Activated CD8-positive, alpha-beta T cell treated with anti-CD3 and anti-CD28 coated beads for 36 hours (primary cell): ENCODE results near the gene MRTO4. TPM values are rescaled to one million over a fixed set of nuclear protein-coding genes. Genes with fewer than 3 reads are reported as not detected.
A peak's percentile ranks its signal among the peaks of the same experiment; 100 is the strongest.
"Not testable (repeated sequence)": the region's sequence is repeated elsewhere in the genome, so short reads cannot be mapped to it uniquely, and the experiment has no call there.

Experiments
- ATAC-seq: fragments of 200-7000 bp; cut with Tn5 transposase; one replicate; pipeline ENCODE4 v1.10.0; 2021; ENCODE audit warnings: mild to moderate bottlenecking, moderate library complexity
- CTCF ChIA-PET: fragments of 350-600 bp; sonication (Branson Sonifier 250); formaldehyde crosslinking; loops from one replicate; lab custom pipeline; 2021; ENCODE audit warnings: antibody characterized with exemption; lab: Charles Lee
- POLR2A ChIA-PET: fragments of 350-600 bp; sonication (Branson Sonifier 250); formaldehyde crosslinking; loops from one replicate; lab custom pipeline; 2021; ENCODE audit warnings: antibody characterized with exemption; lab: Charles Lee
- DNase-seq: peaks from one replicate; pipeline ENCODE4 v3.0.0-alpha.2; 2020
- H3K27ac Mint-ChIP-seq: one replicate; pipeline ENCODE4 v1.8.0; 2021; ENCODE audit warnings: mild to moderate bottlenecking, mixed read lengths
- H3K27me3 Mint-ChIP-seq: one replicate; pipeline ENCODE4 v1.8.0; 2021; ENCODE audit warnings: mixed read lengths
- H3K36me3 Mint-ChIP-seq: one replicate; pipeline ENCODE4 v1.8.0; 2021; ENCODE audit warnings: low read depth, mixed read lengths
- H3K4me1 Mint-ChIP-seq: one replicate; pipeline ENCODE4 v1.8.0; 2021; ENCODE audit warnings: low read depth, mixed read lengths
- H3K4me3 Mint-ChIP-seq: one replicate; pipeline ENCODE4 v1.8.0; 2021; ENCODE audit warnings: mild to moderate bottlenecking, moderate library complexity, mixed read lengths
- H3K9me3 Mint-ChIP-seq: one replicate; pipeline ENCODE4 v1.8.0; 2021; ENCODE audit warnings: mixed read lengths
- intact Hi-C: fragments of 100-400 bp; cut with micrococcal nuclease; formaldehyde crosslinking; loops from one replicate; pipeline ENCODE4 v1.10.0; 2022
- total RNA-seq, 2 experiments: library from RNA; stranded (reverse); gene quantifications; one replicate each; pipeline ENCODE4 v1.2.3, GENCODE V29; 2021
- TF ChIP-seq, protein P1 (sequence below): fragments of 200-600 bp; IDR thresholded peaks from one replicate; pipeline ENCODE4 v1.8.0; 2022; ENCODE audit warnings: antibody characterized with exemption, mild to moderate bottlenecking

Gene MRTO4
- total RNA-seq, 2 experiments from 2014 or later = 90.9 to 93.4 TPM

DNA sequence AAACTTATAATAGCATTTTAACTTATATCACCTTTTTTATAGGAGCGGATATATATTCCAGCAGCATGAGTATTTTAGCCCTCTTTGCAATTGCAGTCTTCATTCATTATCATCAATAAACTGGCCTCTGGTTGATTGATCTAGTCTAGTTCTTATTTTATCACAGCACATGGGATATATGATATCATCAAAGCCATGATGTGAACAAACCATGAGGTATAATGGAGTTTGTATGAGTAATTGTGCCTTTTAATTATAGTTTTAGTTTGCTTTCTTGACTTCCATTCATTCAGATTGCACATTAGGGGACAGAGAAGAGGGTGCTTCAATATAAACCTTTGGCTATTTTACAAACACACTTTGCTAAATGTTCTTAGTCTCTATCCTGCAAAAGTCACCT lies 38.0 kb upstream of the MRTO4 start:
- ChIA-PET CTCF (no interaction called here), POLR2A (no interaction called here)
- peaks cover 47% of the 10 kb centered on the region for H3K36me3 Mint-ChIP-seq
- DNase-seq (no peak), ATAC-seq (no peak)
- H3K9me3 Mint-ChIP-seq = no peaks in the 10 kb centered on the region
- intact Hi-C loops = no loop called here
- H3K27me3 Mint-ChIP-seq = no peaks in the 10 kb centered on the region
- peak overlapping the region; percentile 3 for H3K4me3 Mint-ChIP-seq
- peaks cover 35% of the 10 kb centered on the region for H3K4me1 Mint-ChIP-seq
- peak overlapping the region; percentile 56 for H3K27ac Mint-ChIP-seq
- TF ChIP-seq, protein P1, sequence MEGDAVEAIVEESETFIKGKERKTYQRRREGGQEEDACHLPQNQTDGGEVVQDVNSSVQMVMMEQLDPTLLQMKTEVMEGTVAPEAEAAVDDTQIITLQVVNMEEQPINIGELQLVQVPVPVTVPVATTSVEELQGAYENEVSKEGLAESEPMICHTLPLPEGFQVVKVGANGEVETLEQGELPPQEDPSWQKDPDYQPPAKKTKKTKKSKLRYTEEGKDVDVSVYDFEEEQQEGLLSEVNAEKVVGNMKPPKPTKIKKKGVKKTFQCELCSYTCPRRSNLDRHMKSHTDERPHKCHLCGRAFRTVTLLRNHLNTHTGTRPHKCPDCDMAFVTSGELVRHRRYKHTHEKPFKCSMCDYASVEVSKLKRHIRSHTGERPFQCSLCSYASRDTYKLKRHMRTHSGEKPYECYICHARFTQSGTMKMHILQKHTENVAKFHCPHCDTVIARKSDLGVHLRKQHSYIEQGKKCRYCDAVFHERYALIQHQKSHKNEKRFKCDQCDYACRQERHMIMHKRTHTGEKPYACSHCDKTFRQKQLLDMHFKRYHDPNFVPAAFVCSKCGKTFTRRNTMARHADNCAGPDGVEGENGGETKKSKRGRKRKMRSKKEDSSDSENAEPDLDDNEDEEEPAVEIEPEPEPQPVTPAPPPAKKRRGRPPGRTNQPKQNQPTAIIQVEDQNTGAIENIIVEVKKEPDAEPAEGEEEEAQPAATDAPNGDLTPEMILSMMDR = no peak

GRCh38 chr1:19216585-19216984 lies 35.0 kb upstream of the MRTO4 start:
- H3K4me3 Mint-ChIP-seq, DNase-seq, H3K27me3 Mint-ChIP-seq, ATAC-seq, H3K9me3 Mint-ChIP-seq, intact Hi-C loops: not testable (repeated sequence)
- POLR2A ChIA-PET = interaction anchor here (1.1 kb wide), 1 partner anchor 15 kb away, joined by 3 read pairs; no protein-coding TSS in a partner anchor
- Mint-ChIP-seq H3K27ac (peak overlapping the region; percentile 50), H3K4me1 (peaks cover 36% of the 10 kb centered on the region), H3K36me3 (peaks cover 54% of the 10 kb centered on the region)
- CTCF ChIA-PET = interaction anchor here (0.8 to 2.6 kb wide), 3 partner anchors 9 to 20 kb away, joined by 3 to 8 read pairs (median 4); no protein-coding TSS in a partner anchor

DNA sequence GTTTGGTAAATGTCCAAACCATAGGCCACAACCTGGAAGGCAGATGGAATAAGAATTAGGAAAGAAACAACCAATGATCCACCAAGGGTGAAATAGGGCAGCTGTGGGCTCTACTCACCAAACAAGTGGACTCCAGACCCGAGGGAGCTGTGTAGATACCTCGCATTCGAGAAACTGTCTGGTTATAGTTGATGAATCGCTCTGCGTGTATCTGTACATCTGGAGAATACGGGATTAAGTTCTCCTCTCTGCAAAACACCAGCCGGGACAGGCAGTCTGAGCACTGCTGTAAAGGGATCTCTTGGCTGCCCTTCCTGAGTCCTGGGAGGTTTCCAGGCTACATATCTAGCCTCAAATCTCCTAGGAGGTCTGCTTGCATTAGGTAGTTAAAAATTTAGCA lies 32.2 kb upstream of the MRTO4 start:
- Mint-ChIP-seq H3K27me3 (no peaks in the 10 kb centered on the region), H3K4me1 (peaks cover 12% of the 10 kb centered on the region), H3K27ac (peak overlapping the region; percentile 63), H3K36me3 (peaks cover 54% of the 10 kb centered on the region), H3K4me3 (no peak overlapping the region), H3K9me3 (no peaks in the 10 kb centered on the region)
- intact Hi-C loops = no loop called here
- DNase-seq (no peak), ATAC-seq (no peak)
- TF ChIP-seq, protein P1 = no peak
- ChIA-PET POLR2A (interaction anchor here (0.7 to 3.5 kb wide), 5 partner anchors 8 to 26 kb away, joined by 3 to 19 read pairs (median 3); partner anchors contain the start of gene UBR4), CTCF (interaction anchor here (1.0 to 1.3 kb wide), 3 partner anchors 8 to 210 kb away, joined by 3 to 4 read pairs (median 3); no protein-coding TSS in a partner anchor)

DNA sequence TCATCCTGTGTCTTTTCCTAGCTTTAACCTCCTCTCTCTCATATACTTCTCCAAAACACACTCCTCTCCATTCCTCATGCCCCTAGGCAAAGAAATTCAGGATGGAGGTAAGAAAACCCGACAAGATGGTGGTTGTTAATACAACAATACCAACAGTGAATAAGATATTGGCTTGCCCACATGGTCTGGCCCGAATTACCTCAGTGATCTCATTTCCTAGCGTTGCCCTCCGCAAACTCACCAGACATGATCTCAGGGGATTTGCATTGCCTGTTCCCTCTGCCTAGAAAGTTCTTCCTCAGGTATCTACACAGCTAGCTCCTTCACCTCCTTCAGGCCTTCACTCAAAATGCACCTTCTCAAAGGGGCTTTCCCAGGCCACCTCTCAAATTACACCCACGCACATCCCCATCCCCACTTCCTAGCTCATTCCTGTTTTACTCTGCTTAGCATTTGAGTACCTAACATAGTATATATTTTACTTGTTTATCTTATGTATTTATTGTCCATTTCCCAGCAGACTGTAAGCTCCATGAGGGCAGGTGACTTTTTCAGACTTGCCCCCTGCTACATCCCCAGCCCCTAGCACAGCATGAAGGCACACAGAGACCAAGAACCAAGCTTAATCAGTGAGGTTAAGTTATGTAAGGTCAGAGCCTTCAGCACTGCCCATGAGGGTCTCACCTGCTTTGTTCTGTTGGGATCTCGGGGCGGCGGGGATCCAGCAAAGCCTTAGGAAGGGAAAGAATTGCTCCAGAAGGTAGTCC lies 31.3 kb upstream of the MRTO4 start:
- TF ChIP-seq, protein P1 = no peak
- ChIA-PET CTCF (interaction anchor here (0.8 to 1.3 kb wide), 6 partner anchors 9 to 211 kb away, joined by 3 to 4 read pairs (median 3); no protein-coding TSS in a partner anchor), POLR2A (interaction anchor here (0.8 to 3.5 kb wide), 4 partner anchors 9 to 25 kb away, joined by 3 to 19 read pairs (median 4); partner anchors contain the start of gene UBR4)
- no peaks in the 10 kb centered on the region for H3K9me3 Mint-ChIP-seq
- intact Hi-C loops = no loop called here
- peaks cover 11% of the 10 kb centered on the region for H3K4me1 Mint-ChIP-seq
- DNase-seq (no peak), ATAC-seq (no peak)
- peak overlapping the region; percentile 63 for H3K27ac Mint-ChIP-seq
- H3K27me3 Mint-ChIP-seq = no peaks in the 10 kb centered on the region
- no peak overlapping the region for H3K4me3 Mint-ChIP-seq
- H3K36me3 Mint-ChIP-seq = peaks cover 59% of the 10 kb centered on the region

GRCh38 chr1:19220991-19221390 lies 30.6 kb upstream of the MRTO4 start:
- H3K36me3 Mint-ChIP-seq = peaks cover 62% of the 10 kb centered on the region
- POLR2A ChIA-PET = interaction anchor here (3.5 kb wide), 1 partner anchor 10 kb away, joined by 19 read pairs; the partner anchor contains the start of gene UBR4
- peaks cover 10% of the 10 kb centered on the region for H3K4me1 Mint-ChIP-seq
- no peak for ATAC-seq
- H3K4me3 Mint-ChIP-seq = no peak overlapping the region
- TF ChIP-seq, protein P1 = no peak
- H3K27ac Mint-ChIP-seq = peak overlapping the region; percentile 34
- intact Hi-C loops = no loop called here
- CTCF ChIA-PET = interaction anchor here (1.0 to 1.3 kb wide), 2 partner anchors 9 to 95 kb away, joined by 3 read pairs; no protein-coding TSS in a partner anchor
- H3K27me3 Mint-ChIP-seq = no peaks in the 10 kb centered on the region
- H3K9me3 Mint-ChIP-seq = no peaks in the 10 kb centered on the region
- no peak for DNase-seq
